Stimulated activated CD4-positive, alpha-beta T cell treated with anti-CD3 and anti-CD28 coated beads, Interleukin-12 subunit alpha, Interleukin-12 subunit beta, amount 100 ng/mL, for 48 hours (primary cell): Measurements from ENCODE around the gene PCBP4.

Source experiments
- DNase-seq, 3 donors: peaks; one replicate each; pipeline ENCODE4 v3.0.0-alpha.2; 2020; ENCODE audit warnings: low read depth in 2 of 3, low spot score in 1 of 3

PCBP4 gene

DNA sequence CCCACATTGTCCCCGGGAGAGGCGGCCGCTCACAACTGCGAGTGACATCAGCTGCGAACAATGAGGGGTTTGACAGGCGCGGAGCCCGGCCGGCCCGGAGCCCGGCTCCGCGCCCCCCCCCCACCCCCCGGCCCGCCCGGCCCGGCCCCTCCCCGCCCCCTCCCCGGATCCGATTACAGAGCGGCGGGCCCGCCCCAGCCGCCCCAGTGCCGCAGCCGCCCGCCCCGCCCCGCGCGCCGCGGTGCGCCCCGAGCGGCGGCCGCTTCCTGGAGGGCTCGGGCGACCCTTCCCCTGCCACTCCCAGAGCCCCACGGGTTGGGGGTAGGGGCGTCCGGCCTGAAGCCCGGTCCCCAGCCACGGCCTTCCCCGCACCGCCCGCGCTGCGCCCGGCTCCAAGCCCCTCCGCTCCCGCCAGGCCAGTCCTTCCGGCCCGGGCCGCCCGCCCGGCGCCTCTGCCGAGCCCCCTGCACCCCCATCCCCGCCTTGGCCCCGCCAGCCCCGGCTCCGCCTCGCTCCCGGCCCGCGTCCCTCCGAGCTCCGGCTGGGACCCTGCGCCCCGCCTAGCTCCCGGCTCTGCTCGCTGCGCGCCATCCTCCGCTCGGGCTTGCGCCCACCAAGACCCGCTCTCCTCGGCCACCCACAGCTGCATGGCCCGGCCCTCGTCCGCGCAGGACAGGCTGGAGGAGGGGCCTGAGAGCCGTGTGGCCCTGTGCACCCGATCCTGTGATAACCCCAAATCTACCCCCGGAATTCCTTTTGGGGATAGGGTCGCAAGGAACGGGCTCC, at the start of gene PCBP4:
TSS of gene PCBP4 (minus strand) at position 71 of the 786 bp plus-strand sequence. CDS start 6,214 bp downstream, outside the sequence.
- DNase-seq, result no peak

DNA sequence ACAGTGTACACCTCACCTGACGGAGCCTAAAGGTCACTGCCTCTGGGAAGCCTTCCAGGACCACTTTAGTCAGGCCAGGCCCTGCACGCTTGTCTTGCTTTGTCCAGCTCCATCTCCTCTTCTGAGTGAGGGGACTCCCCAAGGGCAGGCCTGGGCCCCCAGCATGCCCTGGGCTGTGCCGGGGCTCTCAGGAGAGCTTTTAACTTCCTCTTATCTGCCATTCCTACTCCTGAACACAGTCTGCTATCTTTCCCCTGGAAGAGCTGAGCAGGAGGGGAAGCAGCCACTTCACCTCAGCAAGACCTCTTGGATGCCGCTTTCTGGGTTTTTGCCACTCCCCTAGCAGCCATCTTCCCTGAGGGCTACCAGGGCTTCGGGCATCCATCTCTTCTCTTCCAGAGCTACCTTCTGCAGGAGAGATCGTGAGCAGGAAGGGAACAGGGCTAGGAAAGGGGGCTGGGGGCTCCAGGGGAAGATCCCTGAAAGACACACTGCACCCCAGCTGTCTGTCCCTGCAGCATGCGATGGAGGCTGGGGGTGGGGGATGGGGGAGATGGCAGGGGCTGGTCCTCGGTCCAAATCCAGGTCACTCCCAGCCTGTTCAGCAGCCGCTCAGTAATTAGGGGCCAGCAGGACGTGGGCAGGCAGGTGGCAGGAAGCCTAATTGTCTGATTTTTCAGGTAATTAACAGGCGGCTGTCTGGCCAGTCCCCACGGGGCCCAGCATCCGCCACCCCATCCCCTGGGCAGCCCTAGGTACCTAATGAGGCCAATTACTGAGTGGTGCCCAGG, 48.4 kb upstream of the PCBP4 start:
- DNase-seq, result no peak

DNA sequence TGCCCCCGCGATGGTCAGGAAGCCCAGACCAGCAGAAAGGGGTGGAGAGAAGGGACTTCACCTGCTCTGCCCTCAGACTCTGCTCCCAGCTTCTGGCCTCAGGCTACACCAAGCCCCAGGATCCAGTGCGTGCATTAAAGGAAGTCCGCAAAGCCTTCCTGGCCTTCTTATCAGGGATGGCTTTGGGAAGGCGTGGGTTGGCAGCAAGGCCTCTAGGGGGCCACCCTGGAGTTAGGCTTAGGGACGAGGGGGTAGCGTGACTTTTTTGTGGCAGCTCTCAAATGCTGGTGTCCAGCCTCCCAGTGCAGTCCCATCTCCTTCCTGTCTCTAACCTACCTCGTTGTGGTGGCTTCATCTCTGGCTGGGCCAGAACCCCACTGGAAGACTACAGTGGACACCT, 47.4 kb upstream of the PCBP4 start:
- no peak for DNase-seq

DNA sequence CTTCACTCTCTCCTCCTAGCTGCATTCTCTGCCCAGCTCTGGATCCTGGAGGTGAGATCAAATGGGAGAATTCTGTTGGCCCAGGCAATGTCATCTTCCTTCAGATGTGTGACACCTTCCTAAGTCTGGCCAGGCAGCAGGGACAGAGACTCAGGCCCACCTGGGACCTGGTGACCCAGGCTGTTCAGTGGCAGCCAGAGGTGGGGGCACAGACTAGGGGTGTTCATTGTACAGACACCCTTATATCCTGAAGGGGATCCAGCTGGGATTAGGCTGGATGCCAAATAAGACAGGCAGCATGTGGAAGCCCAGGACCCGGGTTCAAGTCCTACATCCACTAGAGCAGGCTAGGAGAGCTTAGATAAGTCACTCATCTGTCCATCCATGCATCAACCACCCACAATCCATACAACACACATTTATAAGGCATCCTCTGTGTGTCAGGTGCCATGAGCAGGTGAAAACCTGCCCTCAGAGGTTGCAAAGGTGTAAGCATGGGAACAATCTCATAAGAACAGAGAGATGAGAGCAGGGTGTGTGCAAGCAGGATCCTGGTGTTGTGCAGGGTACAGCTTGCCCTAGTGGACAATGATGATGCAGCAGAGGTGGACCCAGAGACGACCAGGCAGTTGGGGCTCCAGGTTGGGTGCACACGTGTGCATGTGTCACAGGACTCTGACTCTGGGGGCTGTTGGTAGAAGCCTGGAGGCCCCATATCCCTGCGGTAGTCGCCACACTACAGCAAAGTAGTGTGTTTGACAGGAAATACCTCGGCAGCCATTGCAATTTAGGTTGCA, 46.7 kb upstream of the PCBP4 start:
- DNase-seq, result no peak

DNA sequence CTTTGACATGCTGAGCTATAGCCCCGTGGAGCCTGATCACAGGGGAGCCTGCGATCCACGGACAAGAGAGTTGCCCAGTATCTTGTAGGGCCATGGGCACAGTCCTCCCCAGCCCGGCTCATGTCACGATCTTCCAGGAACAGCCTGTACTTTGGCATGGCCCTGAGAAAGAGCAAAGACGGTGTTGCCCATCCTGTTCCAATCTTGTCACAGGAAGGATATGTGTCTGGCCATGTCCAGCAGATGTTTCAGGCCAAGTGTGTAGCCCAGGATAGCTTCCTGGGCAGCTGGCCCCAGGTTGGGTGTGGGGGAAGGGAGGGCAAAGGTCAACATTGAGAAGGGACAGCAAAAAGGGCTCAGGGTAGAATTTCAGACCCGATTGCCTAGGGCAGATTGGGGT, 45.4 kb upstream of the PCBP4 start:
- DNase-seq, result no peak

DNA sequence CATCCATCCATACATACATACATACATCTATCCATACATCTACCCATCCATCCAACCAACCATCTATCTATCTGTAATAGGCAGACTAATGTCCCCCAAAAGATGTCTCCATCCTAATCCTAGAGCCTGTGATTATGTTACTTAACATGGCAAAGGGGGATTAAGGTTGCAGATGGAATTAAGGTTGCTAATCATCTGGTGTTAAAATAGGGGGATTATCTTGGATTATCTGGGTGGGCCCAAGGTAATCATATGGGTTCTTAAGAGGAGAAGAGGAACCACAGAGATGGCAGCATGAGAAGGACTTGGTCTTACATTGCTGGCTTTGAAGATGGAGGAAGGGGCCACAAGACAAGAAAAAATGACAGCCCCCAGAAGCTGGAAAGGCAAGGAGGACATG, 43.2 kb upstream of the PCBP4 start:
- DNase-seq, result no peak

DNA sequence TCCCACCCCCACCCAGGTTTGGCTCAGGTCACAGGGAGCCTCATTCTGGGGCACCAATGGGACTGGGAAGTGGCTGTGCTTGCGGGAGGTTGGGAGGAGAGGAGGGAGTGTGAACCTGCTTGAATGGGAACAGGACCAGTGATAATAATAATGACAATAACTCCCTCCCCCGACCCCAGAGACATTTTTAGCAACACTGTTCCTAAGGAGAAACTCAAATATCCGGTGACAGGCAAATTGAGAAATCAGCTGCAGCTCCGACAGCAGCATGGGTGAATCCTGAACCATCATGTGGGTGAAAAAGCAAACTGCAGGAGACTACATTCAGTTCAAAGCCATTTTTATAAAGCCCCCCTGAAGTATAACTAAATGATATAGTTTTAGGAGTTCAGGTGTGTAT, 40.0 kb upstream of the PCBP4 start:
- no peak for DNase-seq

DNA sequence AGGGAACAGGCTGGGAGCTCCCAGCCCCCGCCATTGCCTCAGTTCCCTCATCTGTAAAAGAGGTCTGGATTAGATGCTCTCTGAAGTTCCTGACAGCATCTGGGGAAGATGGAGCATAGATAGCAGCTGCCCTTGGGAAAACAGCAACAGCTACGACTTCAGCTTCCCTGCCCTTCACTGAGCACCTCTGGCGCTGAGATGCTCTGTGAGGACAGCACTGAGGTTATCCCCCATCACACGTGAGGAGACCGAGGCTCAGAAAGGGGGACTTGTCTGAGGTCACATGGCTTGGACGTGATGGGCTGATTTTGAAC, 39.5 kb upstream of the PCBP4 start:
- DNase-seq, result no peak

DNA sequence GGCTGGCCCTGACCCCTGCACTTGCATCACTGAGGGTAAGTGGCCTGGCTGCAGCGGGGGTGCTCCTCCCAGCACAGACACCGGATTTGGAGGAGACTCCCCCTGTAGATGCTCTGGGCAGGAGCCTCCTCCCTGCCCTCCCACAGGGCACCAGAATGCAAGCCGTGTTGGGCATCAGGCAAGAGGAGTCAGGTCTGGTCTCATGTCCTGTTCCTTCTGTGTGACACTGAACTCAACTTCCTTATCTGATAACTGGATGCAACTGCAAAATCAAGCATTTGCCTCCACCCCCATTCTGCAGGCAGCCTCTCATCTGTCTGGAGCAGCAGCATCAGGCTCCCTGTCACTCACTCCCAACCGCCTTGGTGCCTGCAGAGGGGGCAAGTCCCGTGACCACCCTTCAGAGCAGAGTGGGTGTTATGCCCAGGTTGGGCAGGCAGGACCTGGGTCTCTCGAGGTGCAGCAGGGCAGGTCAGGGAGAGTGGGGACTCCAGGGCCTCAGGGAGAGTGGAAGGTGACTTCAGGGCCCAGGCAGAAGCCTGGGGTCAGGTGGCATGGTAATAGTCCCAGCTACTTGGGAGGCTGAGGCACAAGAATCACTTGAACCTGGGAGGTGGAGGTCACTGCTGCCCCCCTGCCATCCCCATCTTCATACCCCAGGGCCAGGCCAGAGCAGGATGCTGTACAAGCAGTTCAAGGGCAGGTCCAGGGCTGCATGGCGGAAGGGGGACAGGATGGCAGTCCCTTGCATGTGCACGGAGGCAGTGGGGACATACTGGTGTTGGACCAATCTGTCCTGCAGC, 39.0 kb upstream of the PCBP4 start:
- no peak for DNase-seq

DNA sequence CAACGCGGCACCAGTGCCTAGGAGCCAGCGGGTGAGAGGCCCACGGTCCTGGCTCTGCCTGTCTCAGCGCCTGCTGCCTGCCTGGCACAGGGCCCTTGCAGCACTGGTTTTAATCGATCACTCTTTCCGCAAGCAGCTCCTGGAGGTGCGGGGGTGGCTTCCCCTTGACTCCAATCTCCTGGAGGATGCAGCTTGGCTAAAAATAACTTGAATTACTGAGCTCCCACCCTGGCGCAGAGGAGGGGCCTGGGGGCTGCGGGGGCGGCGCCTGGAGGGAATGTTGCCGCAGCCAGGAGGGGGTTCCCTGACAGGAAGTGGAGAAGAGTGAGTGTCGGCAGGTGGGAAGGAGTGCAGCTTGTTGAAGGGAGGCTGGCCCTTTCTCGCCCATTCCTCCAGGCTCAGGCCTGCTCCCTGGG, 38.3 kb upstream of the PCBP4 start:
- DNase-seq, result no peak

DNA sequence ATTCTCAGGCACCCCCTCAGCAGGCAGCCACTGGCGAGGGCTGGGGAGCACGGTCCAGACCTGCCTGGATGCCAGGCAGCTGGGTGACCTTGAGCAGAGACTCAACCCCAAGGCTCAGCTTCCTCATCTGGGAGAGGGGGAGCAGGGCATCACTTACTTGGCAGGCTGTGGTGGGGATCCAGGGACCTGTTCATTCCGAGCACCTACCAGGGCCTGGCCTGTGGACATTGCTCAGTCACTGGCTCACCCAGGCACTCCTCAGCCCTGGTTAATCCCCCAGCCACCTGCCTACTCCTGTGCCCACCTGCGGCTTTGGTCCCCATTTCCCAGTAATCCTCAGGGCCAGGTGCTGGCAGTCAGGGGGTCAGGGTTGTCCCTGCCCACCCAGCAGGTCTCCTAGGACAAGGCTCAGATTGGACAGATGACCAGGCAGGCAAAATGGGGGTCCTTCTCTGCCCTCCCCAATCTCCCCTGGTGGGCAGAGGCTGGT, 37.7 kb upstream of the PCBP4 start:
- DNase-seq, result no peak

DNA sequence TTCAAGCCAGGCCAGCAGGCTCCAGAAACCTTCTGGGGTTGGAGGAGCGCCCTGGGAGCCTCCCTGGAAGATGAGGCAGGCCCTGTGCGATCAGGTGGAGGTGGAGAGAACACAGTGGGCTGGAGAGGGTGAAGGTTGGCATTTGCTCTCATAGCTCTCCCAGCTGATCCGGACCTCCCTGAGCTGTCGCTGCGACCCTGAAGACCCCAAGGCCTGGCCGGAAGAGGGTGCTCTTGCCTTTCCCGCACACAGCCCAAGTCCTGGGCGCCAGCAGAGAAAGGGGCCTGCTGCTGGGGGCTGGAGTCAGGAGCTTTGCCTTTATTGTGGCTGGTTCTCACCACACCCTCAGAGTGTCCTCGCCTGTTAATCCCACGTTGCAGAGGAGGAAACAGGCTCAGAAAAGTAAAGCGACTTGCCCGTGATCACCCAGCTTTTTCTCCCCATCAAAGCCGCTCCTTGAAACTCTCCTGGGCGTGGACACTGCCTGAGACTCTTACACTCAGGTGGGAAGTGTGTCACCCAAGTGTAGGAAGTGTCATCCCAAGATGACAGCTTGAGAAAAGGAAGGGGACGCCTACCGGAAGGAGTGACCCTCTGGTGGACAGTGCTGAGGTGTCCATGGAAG, 37.0 kb upstream of the PCBP4 start:
- no peak for DNase-seq

DNA sequence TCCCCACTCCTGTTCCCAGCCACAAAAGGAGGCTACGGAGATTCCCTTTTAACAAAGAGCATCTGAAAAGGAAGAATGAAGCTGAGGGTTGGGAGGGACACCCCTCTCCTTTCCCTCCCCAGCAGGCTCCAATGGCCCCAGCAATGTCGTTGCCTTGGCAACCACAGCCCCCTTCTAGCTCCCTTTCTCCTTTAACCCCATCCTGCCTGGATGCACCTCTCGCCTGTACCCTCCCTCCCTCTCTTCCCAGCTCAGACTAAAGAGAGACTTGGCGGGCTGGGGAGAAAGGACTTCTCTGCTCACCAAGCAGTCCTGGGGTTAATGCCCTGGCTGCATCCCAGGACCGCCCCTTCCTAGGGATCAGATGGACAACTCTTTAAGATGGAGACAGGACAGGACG, 35.5 kb upstream of the PCBP4 start:
- no peak for DNase-seq

DNA sequence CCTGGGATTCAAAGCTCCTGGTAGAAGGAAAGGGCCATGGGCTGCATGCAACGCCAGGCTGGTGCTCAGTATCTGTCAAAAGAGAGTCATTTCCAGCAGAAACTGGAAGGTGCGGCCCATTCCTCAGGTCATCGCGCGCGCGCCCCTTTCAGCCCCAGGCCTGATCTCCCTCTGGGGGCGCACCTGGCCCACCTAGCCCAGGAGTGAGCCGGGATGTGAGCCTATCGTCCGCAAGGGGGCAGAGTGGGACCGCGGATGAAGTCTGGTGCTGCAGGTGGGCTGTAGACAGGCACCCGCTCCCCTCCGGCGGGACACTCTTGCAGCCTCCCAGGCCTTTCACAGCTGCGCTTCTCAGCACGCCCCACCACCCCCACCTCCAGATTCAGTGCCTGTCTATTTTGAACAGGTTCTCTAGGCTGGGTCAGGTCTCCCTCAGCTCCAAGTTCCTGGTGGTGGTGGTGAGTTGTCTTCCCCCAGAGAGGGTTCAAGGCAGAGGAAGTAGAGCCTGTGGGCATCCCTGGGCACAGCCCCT, 34.3 kb upstream of the PCBP4 start:
- peak; percentile 73 to 79 (median 75) for DNase-seq

DNA sequence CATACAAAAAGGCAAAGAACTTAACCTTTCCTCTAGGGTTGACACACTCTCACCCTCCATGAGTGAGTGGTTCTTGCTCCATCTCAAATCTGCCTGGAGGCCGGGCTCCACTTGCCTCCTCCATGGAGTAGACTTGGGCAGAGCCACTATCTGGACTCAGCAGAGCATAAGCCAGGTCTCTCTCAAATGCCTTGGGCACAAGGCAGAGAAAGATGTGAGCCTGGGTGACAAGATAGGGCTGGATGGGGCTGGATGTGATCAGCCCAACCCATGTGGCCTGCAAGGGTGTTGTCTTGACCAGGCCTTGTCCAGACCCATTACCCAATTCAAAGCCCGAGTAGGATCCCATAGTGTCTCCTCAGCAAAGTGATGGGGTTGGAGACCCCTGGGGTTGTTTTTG, 32.6 kb upstream of the PCBP4 start:
- no peak for DNase-seq

DNA sequence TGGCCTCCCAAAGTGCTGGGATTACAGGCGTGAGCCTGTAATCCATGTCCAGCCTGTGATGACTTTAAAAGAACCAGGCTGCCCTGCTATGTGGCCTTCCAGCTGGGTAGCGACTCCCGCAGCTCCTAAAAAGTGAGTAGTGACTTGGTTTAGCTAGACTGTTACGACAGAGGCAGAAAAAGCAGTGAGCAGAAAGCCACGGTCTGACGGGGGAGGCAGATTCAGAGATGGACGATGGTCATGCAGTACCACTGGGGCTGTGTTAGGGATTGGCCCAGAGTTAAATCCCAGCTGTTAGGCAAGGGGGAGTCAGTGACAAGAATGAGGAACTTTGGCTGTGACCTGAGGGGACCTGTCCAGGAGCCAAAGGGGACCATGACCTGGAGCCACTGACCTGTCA, 31.5 kb upstream of the PCBP4 start:
- no peak for DNase-seq

DNA sequence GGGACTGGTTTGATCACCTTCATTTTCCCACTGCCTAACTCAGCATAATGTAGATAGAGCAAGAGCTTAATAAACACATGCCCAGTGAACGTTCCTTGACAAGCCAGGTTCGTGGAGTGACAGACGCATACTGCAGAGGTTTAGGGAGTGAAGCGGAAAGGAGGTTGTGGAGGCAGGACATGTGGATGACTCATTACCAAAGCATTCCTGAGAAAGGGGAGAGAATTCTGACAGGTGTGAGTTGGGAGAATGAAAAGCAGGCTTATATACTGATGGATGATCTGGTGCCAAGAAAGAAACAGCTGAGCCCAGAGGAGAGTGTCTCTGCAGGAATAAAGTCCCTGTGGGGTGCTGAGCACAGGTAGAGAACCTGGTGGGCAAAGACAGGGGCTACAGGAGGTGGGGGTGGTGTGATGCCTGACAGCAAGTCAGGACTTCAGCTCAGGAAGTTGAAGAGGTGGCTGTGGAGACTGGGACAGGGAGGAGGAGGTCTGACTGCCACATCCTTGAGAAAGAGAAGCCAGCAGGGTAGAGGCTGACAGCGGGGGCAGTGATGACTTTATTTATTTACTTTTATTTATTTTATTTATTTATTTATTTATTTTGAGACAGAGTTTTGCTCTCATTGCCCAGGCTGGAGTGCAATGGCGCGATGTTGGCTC, 30.8 kb upstream of the PCBP4 start:
- no peak for DNase-seq

DNA sequence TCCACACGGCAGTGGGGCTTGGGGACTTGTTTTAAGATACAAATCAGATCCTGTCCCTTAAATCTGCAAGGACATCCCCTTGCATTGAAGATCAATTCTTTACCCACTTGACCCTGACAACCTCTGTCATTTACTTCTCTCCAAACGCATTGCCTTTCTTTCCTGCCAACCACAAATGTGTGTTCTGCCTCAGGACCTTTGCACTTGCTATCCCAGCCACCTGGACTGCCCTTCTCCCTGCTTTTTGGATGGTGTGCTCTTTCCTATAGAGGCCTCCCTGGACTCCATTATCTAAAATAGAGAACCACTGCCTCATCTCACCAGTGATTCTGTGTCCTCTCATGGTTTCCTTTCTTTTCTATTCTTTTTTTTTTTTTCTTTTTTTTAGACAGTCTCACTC, 29.9 kb upstream of the PCBP4 start:
- no peak for DNase-seq

DNA sequence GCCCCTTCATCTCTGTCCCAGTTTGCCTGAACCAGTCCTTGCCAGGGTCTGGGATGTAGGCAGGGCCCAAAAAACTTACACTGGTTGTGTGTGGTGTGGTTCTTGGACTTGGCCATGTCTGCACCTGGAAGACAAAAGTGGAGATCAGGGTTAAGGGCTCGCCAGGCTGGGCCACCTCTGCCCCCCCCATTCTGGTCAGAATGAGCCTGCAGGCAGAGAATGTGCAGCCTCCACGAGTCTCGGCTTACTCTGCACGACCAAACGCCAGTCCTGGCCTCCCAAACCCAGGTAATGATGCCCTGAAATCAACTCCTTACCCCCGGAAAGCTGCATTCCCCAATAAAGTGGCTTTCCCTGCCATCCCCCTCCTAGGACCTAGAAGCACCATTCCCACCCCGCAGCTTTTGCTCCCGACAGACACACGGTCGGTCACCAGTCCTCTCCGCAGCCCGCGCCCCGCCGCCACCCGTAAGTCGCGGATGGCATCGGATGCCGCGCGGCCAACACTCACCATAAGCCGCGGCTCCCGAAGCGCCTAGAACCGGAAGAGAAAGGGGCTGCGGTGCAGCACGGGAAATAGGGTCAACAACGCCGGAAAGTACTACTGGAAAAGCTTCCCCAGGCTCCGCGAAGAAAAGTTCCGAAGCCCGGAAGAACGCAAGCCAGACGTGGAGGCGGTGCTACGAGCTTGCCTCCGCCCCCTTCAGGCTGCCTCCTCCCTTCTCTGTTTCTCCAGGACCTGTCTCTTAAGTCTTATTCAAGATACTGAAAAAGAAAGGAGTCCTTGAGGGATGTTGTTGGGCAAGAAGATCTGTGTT, 28.3 kb upstream of the PCBP4 start, which contains the start of gene RPL29:
TSS of gene RPL29 (minus strand) at position 550 of the 818 bp plus-strand sequence. CDS start at position 116, 434 bp downstream.
- peak; percentile 84 to 92 (median 85) for DNase-seq
